Suprapubic skin (tissue), 4 donors: Measurements from ENCODE around the gene LYAR. TPM values are rescaled to one million over a fixed set of nuclear protein-coding genes. Genes with fewer than 3 reads are reported as not detected.

Experiments
- DNase-seq, 2 donors: peaks; one replicate each; pipeline ENCODE4 v3.0.0-alpha.2; 2019; ENCODE audit warnings: low spot score in 2 of 2
- H3K27ac ChIP-seq: fragments of 200-600 bp; sonication (generic); one replicate; pipeline ENCODE4 v1.5.1; 2019
- H3K27me3 ChIP-seq: fragments of 200-600 bp; sonication (generic); one replicate; pipeline ENCODE4 v1.5.1; 2019
- H3K36me3 ChIP-seq: fragments of 200-600 bp; sonication (generic); one replicate; pipeline ENCODE4 v1.5.1; 2019
- H3K4me1 ChIP-seq: fragments of 200-600 bp; sonication (generic); one replicate; pipeline ENCODE4 v1.5.1; 2019
- H3K4me3 ChIP-seq: fragments of 200-600 bp; sonication (generic); one replicate; pipeline ENCODE4 v1.5.1; 2019; ENCODE audit warnings: mild to moderate bottlenecking
- H3K9me3 ChIP-seq: fragments of 200-600 bp; sonication (generic); one replicate; pipeline ENCODE4 v1.5.1; 2019
- EP300 ChIP-seq: sonication (generic); formaldehyde crosslinking; IDR thresholded peaks from one replicate; pipeline ENCODE4 v1.6.1; 2017; ENCODE audit warnings: antibody characterized with exemption
- POLR2A ChIP-seq, 2 donors: fragments of 450-650 bp; IDR thresholded peaks; one replicate each; pipeline ENCODE4 v1.6.1; 2017; ENCODE audit warnings: antibody characterized with exemption in 2 of 2, mild to moderate bottlenecking in 2 of 2, moderate library complexity in 2 of 2
- POLR2AphosphoS5 ChIP-seq, 3 donors: sonication (generic); formaldehyde crosslinking; IDR thresholded peaks; one replicate each; pipeline ENCODE4 v1.6.1; 2017; ENCODE audit warnings: antibody characterized with exemption in 3 of 3
- WGBS: methylation state at CpG from one replicate; pipeline ENCODE4 v1.1.5; 2018; 5-methylcytosine and 5-hydroxymethylcytosine counted together
- total RNA-seq, 4 donors: library from RNA; depleted of rRNA; stranded (reverse); fragments of >200 nt; gene quantifications; one replicate each; pipeline ENCODE4 v1.1.0, GENCODE V29; 2016
- TF ChIP-seq, protein P1 (sequence below), 2 donors: fragments of 200-600 bp in 1 of 2; fragments of 450-650 bp in 1 of 2; sonication (generic) in 1 of 2; IDR thresholded peaks; one replicate each; pipeline ENCODE4 v1.5.1; 2016 to 2019; ENCODE audit warnings: antibody characterized with exemption in 2 of 2, mild to moderate bottlenecking in 1 of 2, moderate library complexity in 1 of 2

LYAR gene
- total RNA-seq, 4 donors from 2014 or later, result 7.9 to 12.8 (median 10.7) TPM

DNA sequence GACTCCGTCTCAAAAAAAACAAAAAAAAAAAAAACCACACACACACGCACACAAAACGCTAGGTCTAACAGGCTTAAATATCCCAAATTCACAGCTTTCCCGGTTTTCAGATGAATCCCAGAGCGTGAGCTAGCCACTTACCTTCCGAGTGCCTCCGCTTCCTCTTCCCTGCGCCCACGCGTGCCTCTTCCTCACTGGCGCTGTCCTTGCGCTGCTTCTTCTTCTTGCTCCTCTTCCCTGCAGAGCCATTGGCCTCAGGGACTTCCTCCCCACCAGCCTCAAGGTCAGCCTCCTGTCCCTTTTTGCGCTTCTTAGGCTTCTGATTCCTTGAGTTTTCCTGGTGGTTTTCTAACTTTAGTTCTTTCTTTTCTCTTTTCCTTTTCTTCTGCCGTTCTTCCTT lies 15.7 kb downstream of the LYAR start:
- TF ChIP-seq POLR2A (IDR thresholded peaks at IDR 0.05) (no peak), POLR2AphosphoS5 (IDR thresholded peaks at IDR 0.05) (no peak), EP300 (no peak)
- TF ChIP-seq, protein P1, sequence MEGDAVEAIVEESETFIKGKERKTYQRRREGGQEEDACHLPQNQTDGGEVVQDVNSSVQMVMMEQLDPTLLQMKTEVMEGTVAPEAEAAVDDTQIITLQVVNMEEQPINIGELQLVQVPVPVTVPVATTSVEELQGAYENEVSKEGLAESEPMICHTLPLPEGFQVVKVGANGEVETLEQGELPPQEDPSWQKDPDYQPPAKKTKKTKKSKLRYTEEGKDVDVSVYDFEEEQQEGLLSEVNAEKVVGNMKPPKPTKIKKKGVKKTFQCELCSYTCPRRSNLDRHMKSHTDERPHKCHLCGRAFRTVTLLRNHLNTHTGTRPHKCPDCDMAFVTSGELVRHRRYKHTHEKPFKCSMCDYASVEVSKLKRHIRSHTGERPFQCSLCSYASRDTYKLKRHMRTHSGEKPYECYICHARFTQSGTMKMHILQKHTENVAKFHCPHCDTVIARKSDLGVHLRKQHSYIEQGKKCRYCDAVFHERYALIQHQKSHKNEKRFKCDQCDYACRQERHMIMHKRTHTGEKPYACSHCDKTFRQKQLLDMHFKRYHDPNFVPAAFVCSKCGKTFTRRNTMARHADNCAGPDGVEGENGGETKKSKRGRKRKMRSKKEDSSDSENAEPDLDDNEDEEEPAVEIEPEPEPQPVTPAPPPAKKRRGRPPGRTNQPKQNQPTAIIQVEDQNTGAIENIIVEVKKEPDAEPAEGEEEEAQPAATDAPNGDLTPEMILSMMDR (IDR thresholded peaks at IDR 0.05), result no peak
- peaks cover 87% of the 10 kb centered on the region for H3K36me3 ChIP-seq

DNA sequence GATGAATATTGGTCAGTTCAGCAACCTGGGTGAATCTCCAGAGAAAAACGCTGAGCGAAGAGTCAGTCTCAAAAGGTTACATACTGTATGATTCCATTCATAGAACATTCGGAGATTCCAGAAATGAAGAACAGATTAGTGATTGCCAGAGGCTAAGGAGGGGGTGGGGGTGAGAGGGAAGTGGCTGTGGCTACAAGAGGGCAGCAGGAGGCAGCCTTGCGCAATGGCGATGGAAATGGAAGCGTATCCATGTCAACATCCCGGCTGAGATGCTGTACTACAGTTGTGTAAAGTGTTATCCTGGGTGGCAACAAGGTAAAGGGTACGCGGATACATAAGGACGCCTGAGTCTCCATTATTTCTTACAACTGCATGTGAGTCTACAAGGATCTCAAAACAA lies 18.0 kb downstream of the LYAR start:
- WGBS, result 79% methylated on average over 10 of the region's 10 CpGs
- TF ChIP-seq POLR2AphosphoS5 (IDR thresholded peaks at IDR 0.05) (no peak), EP300 (no peak), POLR2A (IDR thresholded peaks at IDR 0.05) (no peak)
- TF ChIP-seq, protein P1 (IDR thresholded peaks at IDR 0.05), result no peak
- peaks cover 75% of the 10 kb centered on the region for H3K36me3 ChIP-seq

More for the DNA sequence above, 15.7 kb downstream of the LYAR start:
- H3K4me3 ChIP-seq, result no peak overlapping the region
- no peaks in the 10 kb centered on the region for H3K27me3 ChIP-seq
- H3K4me1 ChIP-seq, result no peaks in the 10 kb centered on the region
- WGBS, result 92% methylated on average over 14 of the region's 14 CpGs
- DNase-seq, result no peak
- H3K27ac ChIP-seq, result no peak overlapping the region
- no peaks in the 10 kb centered on the region for H3K9me3 ChIP-seq

DNA sequence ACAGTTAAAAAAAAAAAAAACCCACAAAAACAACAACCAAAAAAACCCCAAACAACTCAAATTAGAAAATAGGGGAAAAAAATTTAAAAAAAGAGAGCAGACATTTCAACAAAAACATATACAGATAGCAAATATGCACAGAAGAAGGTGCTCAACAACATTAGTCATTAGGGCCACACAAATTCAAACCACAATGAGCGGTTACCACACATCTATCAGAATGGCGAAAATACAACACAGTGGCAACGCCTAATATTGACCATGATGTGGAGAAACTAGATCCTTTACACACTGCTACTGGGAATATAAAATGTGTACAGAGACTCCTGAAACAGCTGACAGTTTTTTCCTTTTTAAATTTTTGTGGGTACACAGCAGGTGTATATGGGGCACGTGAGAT lies 19.4 kb downstream of the LYAR start:
- no peak for DNase-seq
- Histone ChIP-seq H3K27ac (no peak overlapping the region), H3K4me1 (no peaks in the 10 kb centered on the region), H3K27me3 (no peaks in the 10 kb centered on the region), H3K9me3 (no peaks in the 10 kb centered on the region), H3K4me3 (no peak overlapping the region), H3K36me3 (peaks cover 64% of the 10 kb centered on the region)
- WGBS, result 71% methylated on average over 4 of the region's 4 CpGs
- TF ChIP-seq, protein P1 (IDR thresholded peaks at IDR 0.05), result no peak
- TF ChIP-seq POLR2AphosphoS5 (IDR thresholded peaks at IDR 0.05) (no peak), EP300 (no peak), POLR2A (IDR thresholded peaks at IDR 0.05) (no peak)

More for the DNA sequence above, 18.0 kb downstream of the LYAR start:
- no peak for DNase-seq
- H3K27ac ChIP-seq, result no peak overlapping the region
- no peaks in the 10 kb centered on the region for H3K4me1 ChIP-seq
- H3K27me3 ChIP-seq, result no peaks in the 10 kb centered on the region
- no peak overlapping the region for H3K4me3 ChIP-seq
- no peaks in the 10 kb centered on the region for H3K9me3 ChIP-seq

DNA sequence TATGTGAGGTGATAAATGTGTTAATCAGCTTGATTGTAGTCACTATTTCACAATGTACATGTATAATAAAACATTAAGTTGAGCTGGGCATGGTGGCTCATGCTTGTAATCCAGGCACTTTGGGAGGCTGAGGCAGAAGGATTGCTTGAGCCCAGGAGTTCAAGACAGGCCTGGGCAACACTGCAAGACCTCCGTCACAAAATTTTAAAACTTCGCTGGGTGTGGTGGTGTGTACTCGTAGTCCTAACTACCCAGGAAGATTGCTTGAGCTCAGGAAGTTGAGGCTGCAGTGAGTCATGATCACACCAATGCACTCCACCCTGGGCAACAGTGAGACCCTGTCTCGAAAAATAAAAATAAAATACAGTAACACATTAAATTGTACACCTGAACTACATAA lies 20.1 kb downstream of the LYAR start:
- H3K4me3 ChIP-seq, result no peak overlapping the region
- H3K36me3 ChIP-seq, result peaks cover 58% of the 10 kb centered on the region
- H3K27me3 ChIP-seq, result no peaks in the 10 kb centered on the region
- H3K9me3 ChIP-seq, result no peaks in the 10 kb centered on the region
- WGBS, result 85% methylated on average over 4 of the region's 4 CpGs
- no peaks in the 10 kb centered on the region for H3K4me1 ChIP-seq
- no peak for DNase-seq
- H3K27ac ChIP-seq, result no peak overlapping the region
- no peak for TF ChIP-seq POLR2A (IDR thresholded peaks at IDR 0.05)
- no peak for TF ChIP-seq EP300
- TF ChIP-seq, protein P1 (IDR thresholded peaks at IDR 0.05), result no peak
- no peak for TF ChIP-seq POLR2AphosphoS5 (IDR thresholded peaks at IDR 0.05)

DNA sequence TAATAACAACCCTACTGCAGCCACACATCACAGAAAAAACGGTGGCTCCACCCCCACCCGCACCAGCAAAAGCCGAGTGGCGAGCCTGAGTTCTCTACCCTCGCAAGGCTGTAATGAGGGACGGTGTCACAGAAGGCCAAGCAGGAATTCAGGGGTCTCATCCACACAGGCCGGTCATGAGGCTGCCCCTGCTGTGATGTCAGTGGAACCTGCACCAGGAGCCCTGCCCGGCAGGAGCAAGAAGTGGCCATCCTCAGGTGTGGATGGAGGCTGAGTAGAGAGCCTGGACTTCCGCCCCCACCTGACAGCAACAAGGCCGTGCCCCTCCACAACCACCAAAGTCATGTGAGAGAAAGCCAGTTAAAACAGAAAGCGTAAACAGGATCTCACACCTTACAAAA lies 20.6 kb downstream of the LYAR start:
- Histone ChIP-seq H3K36me3 (peaks cover 52% of the 10 kb centered on the region), H3K4me1 (no peaks in the 10 kb centered on the region), H3K4me3 (no peak overlapping the region), H3K9me3 (no peaks in the 10 kb centered on the region), H3K27ac (no peak overlapping the region), H3K27me3 (no peaks in the 10 kb centered on the region)
- TF ChIP-seq EP300 (no peak), POLR2A (IDR thresholded peaks at IDR 0.05) (no peak), POLR2AphosphoS5 (IDR thresholded peaks at IDR 0.05) (no peak)
- TF ChIP-seq, protein P1 (IDR thresholded peaks at IDR 0.05), result no peak
- WGBS, result 84% methylated on average over 11 of the region's 11 CpGs
- DNase-seq, result no peak
